GM18526 (cell line): Measurements from ENCODE around the gene FTO.

ENCODE experiments used
- POLR2A ChIP-seq: IDR thresholded peaks from 3 replicates; pipeline ENCODE4 v1.6.1; 2011; ENCODE audit not compliant: insufficient read length; ENCODE audit errors: extremely low read depth

Gene FTO

GRCh38 chr16:53817117-53817755 is 113.3 kb downstream of the FTO start:
- TF ChIP-seq POLR2A: no peak

- TF ChIP-seq POLR2A: no peak
Measured at GRCh38 chr16:53817812-53818550, 114.0 kb downstream of the FTO start.

- TF ChIP-seq POLR2A: no peak
Measured at GRCh38 chr16:53821487-53821886, 117.5 kb downstream of the FTO start.

- no peak for TF ChIP-seq POLR2A
Measured at GRCh38 chr16:53821957-53822625, 118.1 kb downstream of the FTO start.

GRCh38 chr16:53822936-53823529 is 119.1 kb downstream of the FTO start:
- TF ChIP-seq POLR2A: no peak

GRCh38 chr16:53826658-53827057 is 122.7 kb downstream of the FTO start:
- TF ChIP-seq POLR2A: no peak

- TF ChIP-seq POLR2A: no peak
Measured at GRCh38 chr16:53827741-53828140, 123.8 kb downstream of the FTO start.

- no peak for TF ChIP-seq POLR2A
Measured at GRCh38 chr16:53829186-53829747, 125.3 kb downstream of the FTO start.

GRCh38 chr16:53832896-53833544 is 129.1 kb downstream of the FTO start:
- no peak for TF ChIP-seq POLR2A

GRCh38 chr16:53836142-53836541 is 132.2 kb downstream of the FTO start:
- no peak for TF ChIP-seq POLR2A

GRCh38 chr16:53836680-53837079 is 132.7 kb downstream of the FTO start:
- no peak for TF ChIP-seq POLR2A

- TF ChIP-seq POLR2A: no peak
Measured at GRCh38 chr16:53837426-53837825, 133.5 kb downstream of the FTO start.

GRCh38 chr16:53839150-53839549 is 135.2 kb downstream of the FTO start:
- TF ChIP-seq POLR2A: no peak

- TF ChIP-seq POLR2A: no peak
Measured at GRCh38 chr16:53840456-53840855, 136.5 kb downstream of the FTO start.

- no peak for TF ChIP-seq POLR2A
Measured at GRCh38 chr16:53841884-53842283, 137.9 kb downstream of the FTO start.

- TF ChIP-seq POLR2A: no peak
Measured at GRCh38 chr16:53843084-53843483, 139.1 kb downstream of the FTO start.

GRCh38 chr16:53844804-53845203 is 140.8 kb downstream of the FTO start:
- no peak for TF ChIP-seq POLR2A
